Activated CD4-positive, CD25-positive, alpha-beta regulatory T cell (primary cell): Measurements from ENCODE around the gene HEATR3.
A peak's percentile ranks its signal among the peaks of the same experiment; 100 is the strongest.

Experiments used
- DNase-seq, 4 experiments: peaks; one replicate each; lab custom pipeline; 2025; lab: John Stamatoyannopoulos, UW

HEATR3 gene, protein sequence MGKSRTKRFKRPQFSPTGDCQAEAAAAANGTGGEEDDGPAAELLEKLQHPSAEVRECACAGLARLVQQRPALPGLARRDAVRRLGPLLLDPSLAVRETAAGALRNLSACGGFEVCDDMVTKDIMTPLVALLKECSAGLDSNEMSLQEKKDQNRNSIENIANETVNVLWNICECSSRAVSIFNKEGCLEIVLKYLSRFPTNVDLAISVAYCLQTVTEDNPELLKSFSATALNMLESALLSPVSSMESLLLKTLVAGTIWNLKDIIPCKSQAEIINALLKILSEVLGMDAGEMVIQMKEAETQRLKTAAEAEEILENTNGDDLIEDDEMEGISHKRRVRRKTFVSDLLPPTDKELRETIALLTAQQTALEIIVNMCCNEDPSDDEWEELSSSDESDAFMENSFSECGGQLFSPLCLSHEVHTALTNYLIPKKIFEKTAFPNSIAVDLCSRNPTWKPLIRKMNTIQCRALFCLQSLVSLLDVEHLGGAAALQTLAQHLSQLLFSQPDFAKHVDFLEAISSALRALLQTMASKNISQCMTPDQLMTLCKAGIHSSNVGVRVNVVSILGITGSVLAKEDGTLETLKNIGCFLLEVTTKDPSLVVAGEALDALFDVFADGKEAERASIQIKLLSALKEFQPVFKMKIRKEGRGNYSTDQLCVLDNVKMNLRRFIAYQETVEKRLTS

DNA sequence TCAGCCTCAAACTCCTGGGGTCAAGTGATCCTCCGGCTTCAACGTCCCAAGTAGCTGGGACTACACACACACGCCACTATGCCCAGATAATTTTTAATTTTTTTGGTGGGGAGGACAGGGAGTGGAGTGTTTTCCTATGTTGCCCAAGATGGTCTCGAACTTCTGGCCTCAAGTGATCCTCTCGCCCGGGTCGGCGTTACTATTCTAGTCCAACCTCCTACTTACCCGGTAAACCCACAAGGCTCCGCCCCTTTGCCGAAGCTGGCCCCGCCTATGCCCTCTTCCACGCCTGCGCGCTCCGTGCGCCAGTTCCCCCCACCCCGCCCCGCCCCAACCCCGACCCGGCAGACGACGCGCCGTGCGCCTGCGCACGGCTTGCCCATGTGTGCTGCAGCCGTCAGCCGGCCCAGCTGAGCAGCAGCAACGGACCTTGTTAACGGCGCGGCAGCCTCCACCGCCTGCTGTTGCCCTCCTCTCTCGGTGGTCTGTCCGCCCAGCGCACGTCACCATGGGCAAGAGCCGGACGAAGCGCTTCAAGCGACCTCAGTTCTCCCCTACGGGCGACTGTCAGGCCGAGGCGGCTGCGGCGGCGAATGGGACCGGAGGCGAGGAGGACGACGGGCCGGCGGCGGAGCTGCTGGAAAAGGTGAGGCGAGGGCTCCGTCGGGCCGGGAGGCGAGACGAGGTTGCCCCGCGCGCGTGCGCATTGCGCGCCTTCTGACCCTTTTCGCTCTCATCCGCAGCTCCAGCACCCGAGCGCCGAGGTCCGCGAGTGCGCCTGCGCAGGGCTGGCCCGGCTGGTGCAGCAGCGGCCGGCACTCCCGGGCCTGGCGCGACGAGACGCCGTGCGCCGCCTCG is at the start of gene HEATR3:
HEATR3 (plus strand) TSS at position 347 of the 858 bp plus-strand sequence; CDS start at position 509, 162 bp downstream.
- DNase-seq, result peak; percentile 84 to 91 (median 86)

DNA sequence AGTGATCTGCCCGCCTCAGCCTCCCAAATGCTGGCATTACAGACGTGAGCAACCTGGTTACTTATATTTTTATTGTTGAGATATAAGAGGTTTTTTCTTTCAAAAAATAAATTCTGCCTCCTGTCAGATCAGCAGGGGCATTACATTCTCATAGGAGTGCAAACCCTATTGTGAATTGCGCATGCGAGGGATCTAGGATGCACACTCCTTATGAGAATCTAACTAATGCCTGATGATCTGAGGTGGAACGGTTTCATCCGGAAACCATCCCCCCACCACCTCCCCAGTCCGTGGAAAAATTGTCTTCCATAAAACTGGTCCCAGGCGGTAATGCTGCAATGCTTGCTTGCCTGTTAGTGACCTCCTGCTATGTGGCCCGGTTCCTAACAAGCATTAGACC is 48.2 kb upstream of the HEATR3 start:
- no peak for DNase-seq

DNA sequence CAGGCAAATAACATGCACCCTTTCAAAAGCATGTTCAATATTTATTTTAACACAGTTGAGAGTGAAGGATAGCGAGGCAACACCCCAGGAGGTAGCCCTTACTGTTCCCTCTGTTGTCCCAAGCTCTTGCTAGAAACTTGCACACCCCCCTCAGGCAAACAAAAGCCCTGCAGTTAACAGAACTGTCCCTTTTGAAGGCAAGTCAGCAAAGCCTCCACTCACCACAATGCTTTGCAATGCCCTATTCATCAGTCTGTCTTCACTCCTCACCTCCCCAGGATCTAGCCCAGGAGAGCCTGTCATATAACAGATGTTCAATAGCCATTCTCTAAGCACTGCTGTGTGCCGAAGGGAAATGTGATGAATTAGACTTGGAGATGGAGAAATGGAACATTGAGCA is 44.2 kb upstream of the HEATR3 start:
- no peak for DNase-seq

DNA sequence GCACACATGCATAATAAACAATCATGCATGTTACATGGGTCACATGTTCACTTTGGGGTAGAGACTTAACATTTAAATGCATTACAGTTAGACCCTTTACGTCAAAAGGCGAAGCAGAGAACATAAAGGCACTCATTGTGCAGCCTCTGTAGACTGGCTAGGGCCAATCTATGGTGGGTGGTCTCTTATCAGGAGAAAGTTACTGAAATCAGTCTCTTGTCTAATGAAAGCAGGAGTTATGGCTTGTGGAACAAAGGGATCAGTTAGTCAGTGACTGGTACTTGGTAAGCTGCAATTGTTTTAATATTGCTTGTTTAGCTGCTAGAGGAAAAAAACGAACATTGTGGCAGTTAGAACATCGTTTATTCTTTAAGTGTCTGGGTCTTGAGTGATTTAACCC is 42.1 kb upstream of the HEATR3 start:
- no peak for DNase-seq

DNA sequence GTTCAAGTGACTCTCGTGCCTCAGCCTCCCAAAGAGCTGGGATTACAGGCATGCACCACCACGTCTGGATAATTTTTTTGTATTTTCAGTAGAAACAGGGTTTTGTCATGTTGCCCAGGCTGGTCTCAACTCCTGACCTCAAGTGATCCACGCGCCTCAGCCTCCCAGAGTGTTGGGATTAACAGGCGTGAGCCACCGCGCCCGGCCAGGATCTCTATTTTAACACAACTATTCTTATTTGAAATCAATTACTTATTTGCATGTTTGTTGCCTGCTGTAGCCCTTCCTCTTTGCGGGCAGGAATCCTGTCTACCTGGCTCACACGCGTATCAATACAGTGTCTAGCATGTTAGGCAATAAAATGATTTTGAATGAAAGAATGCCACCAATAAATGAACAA is 41.6 kb upstream of the HEATR3 start:
- DNase-seq, result no peak

DNA sequence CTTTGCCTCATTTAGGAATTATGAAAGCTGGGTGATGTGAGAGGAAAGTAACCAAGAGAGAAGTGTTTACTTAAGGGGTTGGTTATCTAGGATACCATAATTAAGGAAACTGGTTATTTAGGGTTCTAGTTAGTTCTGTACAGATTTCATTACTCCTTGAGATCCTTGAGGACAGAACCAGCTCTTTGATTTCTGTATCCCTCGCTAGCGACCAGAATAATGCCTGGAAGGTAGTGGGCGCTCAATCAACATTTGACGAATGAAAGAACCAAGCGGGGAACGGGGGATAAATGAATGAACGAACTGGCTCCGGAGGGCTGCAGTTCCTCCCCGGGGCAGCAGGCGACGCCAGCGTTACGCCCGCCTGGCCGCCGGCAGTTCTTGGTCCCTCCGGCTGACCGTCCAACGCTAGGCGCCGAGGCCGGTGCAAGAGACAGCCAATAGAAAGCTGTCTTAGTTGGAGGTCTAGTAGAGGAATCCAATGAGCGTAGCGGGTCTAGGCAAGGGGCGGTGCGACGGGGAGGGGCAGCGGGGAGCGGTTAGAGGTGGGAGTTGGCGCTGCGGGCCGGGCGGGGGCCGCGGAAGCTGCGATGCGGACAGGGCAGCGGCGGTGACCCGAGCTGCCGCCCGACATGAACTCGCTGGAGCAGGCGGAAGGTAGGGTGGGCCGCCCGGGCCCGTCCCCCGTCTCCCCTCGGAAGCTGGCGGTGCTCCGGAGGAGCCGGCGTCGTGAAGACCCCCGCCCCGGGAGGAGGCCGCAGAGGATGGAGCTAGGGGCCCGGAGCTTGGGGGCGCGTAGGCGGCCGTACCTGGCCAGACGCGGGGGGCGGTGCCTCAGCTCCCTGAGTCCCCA is 40.9 kb upstream of the HEATR3 start, which contains the start of gene CNEP1R1:
CNEP1R1 (plus strand) TSS at position 542 of the 853 bp plus-strand sequence; CDS start at position 633, 91 bp downstream.
- DNase-seq, result peak; percentile 80 to 85 (median 84)

DNA sequence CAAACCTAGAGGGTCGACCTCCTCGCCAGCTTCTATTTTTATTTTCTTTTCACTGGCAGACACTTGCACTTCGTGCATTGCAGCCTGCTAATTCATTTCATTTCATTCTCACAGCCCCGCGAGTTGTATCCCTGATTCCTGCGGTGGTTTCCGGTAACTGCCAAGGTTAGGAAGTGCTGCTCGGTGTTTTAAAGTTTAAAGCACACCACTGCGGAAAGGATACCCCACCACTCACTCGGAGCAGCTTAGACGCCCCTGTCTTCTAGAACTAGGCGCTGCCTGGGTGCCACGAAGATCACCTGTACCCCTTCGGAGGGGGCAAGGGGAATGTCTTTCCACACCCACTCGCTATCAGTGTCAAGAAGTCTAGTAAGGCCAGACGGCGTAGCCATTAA is 40.2 kb upstream of the HEATR3 start:
- DNase-seq, result peak in 1 of 4 experiments; percentile 2

DNA sequence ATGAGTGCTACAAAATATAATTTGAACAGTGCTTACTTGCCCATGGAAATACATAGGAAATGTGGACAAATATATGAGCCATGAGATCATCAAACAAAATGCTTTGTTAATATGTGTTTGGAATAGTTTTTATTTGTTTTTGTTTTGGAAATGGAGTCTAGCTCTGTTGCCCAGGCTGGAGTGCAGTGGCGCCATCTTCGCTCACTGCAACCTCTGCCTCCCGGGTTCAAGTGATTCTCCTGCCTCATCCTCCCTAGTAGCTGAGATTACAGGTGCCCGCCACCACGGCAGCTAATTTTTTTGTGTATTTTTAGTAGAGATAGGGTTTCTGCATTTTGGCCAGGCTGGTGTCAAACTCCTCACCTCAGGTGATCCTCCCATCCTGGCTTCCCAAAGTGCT is 37.9 kb upstream of the HEATR3 start:
- no peak for DNase-seq

DNA sequence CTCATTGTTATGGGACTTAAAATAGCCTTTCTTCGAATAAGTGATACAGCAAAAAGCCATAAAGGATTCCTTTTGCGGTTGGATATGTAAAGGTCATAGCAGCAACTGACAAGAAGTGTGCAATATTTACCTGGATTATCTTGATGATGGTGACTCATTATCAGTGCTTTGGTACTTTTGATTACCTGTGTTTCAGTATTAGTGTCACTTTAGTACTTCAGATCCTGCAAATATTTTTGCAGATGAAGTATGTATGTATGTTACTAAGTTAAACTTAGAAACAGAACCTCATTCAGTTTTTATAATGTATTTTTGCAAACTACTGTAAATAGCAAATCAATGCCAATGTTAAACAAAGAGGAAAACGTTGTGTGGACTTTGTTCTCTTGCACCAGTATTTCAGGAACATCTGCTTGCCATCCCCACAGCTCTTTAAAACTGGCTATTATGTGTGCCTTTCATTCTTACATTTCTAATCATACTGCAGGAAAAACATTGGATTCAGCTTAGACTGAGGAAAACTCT is 30.2 kb upstream of the HEATR3 start:
- no peak for DNase-seq

DNA sequence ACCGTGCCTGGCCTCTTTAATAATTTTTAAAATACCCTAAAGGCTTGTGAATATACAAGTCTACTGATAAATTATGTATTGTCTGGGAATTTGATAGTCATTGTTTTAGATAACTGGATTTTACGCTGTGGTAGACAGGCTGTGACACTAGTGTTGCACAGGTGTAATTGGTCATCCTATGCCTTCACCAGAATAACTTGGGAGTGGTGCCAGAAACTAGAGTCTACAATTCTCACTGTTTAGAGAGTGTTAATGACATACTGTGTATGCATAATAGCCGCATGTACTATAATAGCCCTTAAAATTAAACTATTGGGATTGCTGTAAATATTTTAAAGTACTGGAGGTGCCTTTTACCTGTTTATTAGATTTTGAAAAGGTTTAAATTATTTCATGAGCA is 29.3 kb upstream of the HEATR3 start:
- no peak for DNase-seq

DNA sequence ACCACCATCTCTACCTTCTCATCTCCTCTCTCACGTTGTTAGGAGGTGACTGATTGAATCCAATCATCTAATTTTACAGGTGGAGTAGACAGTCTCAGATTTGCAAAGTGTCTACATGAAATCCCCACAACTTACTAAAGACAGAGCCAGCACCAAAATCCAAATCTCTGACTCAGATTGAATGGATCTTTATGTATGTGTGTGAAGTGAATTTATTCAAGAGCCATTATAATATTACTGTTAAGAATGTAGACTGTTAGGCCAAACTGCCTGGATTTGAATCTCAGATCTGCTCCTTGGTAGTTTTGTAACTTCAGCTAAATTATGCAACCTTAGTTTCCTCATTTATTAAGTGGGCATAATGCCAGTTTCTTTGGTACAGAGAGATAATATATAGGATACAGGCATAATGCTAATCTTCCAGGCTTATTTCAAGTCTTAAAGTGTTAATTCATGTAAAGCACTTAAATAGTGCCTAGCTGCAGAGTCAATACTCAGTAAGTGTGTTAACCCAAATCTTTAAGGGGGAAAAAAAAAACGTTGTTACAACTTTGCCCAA is 28.0 kb upstream of the HEATR3 start:
- DNase-seq, result no peak

DNA sequence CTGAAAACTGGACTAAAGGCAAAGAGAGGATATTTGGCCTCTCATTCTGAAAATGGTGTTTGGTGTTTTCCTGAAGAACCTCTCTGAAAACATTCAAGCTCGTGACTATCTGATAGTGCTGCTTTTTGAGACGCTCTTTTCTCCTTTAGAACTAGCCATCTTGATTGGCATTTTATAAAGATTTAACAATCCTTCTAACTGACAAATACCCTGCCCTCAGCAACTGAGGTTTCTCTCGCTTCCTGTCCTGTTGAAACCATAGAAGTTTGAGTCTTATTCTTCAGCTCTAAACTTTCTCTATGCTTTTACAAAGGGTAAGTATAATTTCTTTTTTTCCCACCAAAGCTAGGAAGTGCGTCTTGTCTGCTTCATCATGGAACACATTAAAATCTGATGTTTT is 27.5 kb upstream of the HEATR3 start:
- no peak for DNase-seq

DNA sequence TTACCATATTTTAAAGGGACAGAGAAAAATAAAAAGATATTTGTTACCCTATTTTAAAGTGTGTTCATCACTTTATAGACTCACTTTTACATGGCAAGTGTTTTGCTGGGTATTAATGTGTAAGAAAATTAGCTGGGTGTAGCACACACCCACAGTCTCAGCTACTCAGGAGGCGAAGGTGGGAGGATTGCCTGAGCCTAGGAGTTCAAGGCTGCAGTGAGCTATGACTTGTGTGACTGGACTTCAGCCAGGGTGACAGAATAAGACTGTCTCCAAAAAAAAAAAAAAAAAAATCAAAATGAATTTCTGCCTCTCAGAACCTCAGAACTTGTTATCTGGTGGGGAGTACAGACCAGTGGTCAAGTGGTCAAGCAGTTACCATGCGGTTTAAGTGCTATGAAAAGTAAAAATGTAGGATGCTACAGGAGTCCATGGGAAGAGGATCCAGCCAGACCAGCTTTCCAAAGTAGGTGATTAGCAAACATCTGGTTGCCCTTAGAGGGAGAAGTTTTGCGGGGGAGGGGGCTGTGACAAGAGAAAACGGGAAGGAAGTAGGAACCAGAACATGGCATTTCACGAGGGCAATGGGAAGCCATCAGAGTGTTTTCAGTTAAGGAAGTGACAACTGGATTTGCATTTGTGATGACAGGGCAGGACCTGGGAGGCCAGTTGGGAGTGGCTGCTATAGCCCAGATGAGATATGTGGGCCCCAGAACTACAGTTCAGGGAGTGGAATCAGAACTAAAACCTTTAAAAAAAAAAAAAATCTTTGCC is 26.8 kb upstream of the HEATR3 start:
- no peak for DNase-seq

DNA sequence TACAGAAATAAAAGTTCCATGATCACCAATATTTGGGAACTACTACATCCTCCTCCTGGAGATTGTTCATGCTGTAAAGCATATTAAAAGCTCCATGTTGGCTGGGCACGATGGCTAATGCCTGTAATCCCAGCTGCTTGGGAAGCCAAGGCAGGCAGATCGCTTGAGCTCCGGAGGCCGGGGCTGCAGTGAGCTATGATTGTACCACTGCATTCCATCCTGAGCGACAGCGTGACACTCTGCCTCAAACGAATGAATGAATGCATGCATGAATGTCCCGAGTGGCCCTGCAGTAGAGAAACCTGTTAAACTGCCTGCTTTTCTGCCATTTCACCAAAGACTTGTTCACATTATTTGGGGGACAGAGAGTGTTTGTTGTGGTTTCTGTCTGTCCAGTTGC is 25.8 kb upstream of the HEATR3 start:
- no peak for DNase-seq

DNA sequence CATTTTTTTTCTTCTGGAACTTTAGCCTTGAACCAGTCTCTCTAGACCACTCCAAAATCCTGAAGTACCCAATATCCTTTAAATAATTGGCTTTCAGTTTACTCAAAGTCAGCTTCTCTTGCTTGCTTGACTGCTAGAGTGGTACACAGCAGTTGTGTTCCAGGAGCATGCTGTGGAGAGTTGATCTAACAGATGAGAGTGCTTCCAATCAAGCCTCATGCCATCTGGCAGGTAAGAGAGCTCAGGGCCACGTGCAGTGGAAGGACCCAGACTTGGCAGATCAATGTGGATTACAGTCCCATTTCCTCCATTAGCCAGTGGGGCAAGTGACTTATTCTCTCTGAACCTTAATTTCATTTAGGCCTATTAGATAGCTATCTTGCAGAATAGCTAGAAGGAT is 25.1 kb upstream of the HEATR3 start:
- DNase-seq, result no peak

DNA sequence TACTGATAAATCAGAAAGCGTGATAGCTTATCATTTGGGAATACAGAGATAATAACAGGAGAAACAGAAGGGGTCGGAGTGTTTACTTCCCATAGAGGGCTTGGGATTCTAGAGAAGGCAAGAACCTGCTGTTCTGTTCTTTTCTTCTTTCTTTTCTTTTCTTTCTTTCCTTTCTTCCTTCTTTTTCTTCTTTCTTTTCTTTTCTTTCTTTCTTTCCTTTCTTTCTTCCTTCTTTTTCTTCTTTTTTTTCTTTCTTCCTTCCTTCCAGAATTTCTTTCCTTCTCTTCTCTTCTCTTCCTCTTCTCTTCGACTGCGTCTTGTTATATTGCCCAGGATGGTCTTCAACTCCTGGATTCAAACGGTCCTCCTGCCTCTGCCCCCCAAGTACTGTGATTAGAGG is 22.4 kb upstream of the HEATR3 start:
- DNase-seq, result no peak

DNA sequence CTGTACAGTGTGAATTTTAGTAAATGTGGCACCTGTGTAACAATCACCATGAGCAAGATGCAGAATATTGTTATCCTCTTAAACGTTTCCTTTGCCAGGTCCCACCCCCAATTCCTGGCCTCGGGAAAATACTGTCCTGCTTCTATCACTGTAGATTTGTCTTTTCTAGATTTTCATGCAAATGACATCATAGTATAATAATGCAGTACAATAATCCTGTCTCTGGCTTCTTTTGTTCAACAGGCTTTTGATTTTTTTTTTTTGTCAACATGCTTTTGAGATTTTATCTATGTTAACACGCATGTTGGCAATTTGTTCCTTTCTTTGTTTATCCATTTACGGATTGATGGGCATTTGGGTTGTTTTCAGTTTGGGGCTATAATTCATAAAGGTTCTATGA is 20.4 kb upstream of the HEATR3 start:
- no peak for DNase-seq

DNA sequence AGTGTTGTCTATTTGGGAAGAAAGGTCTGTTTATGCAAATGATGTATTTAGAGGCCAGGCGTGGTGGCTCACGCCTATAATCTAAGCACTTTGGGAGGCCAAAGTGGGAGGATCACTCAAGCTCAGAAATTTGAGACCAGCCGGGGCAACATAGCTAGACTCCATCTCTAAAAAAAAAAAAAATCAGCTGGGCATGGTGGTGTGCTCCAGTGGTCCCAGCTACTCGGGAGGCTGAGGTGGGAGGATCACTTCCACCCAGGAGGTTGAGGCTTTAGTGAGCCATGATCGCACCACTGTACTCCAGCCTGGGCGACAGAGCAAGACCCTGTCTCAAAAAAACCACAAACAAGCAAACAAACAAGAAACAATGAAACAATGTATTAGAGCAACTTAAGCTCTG is 18.9 kb upstream of the HEATR3 start:
- no peak for DNase-seq

DNA sequence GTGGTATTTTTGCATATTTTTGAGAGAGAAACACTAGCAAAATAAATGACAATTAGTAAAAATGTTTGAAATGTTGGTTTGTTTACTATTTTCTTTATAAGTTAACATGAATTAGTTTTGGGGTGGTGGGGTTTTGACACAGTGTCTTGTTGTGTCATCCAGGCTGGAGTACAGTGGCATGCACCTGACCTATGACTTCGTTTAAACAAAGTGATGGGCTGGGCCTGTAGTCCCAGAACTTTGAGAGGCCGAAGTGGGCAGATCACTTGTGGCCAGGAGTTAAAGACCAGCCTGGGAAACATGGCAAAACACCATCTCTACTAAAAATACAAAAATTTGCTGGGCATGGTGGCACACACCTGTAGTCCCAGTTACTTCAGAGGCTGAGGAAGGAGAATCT is 17.9 kb upstream of the HEATR3 start:
- DNase-seq, result no peak

DNA sequence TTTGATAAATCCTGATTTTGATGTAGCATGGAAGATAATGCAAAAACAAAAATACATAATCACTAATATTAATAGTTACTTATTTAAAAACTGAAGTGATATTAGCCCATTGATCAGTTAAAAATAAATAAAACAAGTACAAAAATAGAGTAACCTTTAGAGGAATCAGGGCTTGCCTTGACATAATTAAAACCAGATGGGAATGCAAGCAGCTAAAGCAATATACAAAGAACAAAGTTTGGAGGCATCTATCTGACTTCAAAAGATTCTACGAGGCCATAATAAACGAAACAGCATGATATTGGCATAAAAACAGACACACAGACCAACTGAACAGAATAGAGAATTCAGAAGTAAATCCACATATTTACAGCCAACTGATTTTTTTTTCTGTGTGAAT is 15.0 kb upstream of the HEATR3 start:
- no peak for DNase-seq
